ENCODE measurements around the gene ACOX1.

ACOX1 gene

GRCh38 chr17:75892556-75893224 lies 86.3 kb downstream of the ACOX1 start:
- DNase-seq (ENCODE audit: low read depth in 2 of 2), result no peak

DNA sequence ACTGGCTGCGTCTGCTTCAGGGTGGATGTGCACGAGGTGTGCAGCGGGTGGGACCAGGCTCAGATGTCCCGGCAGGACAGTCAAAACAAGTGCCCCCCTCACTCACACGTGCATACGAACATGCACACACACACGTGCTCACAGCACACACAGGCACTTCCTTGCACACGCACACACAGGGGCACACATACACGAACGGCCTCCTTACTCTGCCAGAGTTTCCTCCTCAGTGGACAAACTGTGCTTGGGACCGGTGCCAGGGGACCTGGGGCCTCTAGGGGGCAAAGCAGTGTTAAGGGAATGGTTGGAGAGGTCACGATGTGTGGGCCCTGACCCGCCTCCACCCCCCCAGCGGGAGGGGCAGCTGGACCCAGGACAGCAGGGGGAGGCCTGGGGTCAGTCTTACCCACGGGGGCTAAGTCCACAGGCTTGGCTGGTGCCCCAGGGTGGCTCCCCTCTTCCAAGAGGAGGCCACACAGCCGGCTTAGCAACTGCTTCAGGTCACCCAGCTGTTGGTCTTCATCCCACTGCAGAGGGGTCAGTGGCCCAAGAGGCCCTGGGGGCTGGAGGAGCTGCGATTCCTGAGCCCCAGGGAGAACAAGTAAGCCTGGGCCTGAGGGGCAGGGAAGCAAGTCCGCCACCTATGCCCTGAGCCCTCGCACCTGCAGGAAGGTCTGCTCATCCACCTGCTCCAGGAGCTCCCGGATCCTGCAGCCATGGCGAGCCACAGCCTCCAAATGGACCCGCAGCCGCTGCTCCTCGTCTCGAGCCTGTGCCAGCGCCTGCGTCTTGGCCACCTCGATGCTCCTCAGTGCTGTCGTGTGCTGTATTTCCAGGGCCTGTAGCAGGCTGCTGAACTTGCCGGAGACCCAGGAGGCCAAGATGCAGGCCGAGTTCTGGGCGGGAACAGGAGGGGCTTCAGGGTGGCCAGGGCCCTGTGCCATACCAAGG lies 87.1 kb downstream of the ACOX1 start:
- DNase-seq (ENCODE audit: low read depth in 2 of 2), result no peak
